Stimulated activated CD8-positive, alpha-beta memory T cell treated with anti-CD3 and anti-CD28 coated beads, Interleukin-15, amount 100 ng/mL, for 48 hours (primary cell): Measurements from ENCODE around the gene MBD3L3.
A peak's percentile ranks its signal among the peaks of the same experiment; 100 is the strongest.
"Not testable (repeated sequence)": the region's sequence is repeated elsewhere in the genome, so short reads cannot be mapped to it uniquely, and the experiment has no call there.

ENCODE experiments used
- DNase-seq, 2 donors: peaks; one replicate each; pipeline ENCODE4 v3.0.0-alpha.2; 2020; ENCODE audit warnings: low read depth in 2 of 2

MBD3L3 gene

DNA sequence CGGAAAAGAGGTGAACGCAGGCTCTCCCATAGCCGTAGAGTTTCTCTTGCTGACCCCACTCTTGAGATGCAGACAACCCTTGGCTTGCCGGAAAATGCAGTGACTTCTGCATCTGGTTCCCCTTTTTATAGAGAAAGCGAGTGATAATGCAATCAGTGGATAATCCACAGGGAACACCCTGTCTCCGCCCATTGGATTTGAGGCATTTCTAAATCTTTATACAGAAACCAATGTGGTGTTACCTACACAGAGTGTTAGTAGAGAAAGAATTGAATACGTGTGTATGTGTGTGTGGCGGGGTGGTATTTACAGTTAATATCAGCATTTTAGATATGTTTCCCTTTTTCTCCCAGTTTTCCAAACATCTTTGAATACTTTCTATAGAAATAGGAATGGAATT, at the start of gene MBD3L3:
TSS of gene MBD3L3 (minus strand) at position 101 of the 400 bp plus-strand sequence. CDS start at position 30, 71 bp downstream.
- DNase-seq: not testable (repeated sequence)

DNA sequence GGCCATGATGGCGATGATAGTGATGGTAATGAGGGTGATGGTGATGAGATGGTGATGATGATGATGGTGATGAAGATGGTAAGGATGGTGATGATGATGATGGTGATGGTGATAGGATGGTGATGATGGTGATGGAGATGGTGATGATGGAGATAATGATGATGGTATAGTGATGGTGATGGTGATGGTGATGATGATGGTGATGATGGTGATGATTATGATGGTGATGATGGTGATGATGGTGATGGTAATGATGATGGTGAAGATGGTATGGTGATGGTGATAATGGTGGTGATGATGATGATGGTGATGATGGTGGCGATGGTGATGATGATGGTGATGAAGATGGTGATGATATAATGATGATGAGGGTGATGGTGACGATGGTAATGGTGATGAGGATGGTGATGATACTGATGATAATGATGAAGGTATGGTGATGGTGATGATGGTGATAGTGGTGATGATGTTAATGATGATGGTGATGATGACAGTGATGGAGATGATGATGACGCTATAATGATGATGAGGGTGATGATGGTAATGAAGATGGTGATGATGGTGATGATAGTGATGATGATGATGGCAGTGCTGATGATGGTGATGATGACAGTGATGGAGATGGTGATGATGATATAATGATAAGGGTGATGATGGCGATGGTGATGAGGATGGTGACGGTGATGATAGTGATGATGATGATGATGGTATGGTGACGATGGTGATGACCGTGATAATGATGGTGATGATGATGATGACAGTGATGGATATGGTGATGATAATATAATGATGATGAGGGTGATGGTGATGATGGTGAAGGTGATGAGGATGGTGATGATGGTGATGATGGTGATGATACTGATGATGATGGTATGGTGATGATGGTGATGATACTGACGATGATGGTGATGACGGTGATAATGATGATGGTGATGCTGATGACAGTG, 48.5 kb upstream of the MBD3L3 start:
- no peak for DNase-seq

DNA sequence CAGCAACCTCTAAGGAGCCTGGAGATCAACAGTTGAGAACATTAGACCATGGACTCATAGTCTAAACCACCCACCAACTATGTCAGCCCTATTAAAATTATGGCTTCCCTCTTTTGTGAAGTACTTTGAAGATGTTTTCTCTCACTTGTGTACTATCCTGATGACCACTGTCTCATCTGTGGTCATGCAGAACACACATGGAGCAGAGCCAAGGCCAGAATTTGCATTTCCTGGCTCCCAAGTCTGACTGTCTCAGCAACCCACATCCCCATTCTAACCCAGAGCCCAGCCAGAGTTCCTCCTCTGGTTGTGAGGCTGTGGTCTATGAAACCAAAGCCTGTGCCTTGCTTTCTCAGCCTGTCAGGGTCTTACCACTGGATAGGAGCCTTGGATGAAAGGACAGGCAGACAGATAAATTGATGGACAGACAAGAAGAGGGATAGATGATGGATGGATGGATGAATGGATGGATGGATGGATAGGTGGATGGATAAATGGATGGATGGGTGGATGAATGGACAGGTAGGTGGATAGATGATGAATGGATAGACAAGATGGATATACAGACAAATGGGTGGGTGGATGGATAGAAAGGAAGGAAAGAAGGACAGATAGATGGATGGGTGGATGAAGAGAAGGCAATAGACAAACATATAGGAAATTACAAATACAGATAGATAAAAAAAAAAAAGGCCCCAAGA, 46.4 kb upstream of the MBD3L3 start:
- no peak for DNase-seq

DNA sequence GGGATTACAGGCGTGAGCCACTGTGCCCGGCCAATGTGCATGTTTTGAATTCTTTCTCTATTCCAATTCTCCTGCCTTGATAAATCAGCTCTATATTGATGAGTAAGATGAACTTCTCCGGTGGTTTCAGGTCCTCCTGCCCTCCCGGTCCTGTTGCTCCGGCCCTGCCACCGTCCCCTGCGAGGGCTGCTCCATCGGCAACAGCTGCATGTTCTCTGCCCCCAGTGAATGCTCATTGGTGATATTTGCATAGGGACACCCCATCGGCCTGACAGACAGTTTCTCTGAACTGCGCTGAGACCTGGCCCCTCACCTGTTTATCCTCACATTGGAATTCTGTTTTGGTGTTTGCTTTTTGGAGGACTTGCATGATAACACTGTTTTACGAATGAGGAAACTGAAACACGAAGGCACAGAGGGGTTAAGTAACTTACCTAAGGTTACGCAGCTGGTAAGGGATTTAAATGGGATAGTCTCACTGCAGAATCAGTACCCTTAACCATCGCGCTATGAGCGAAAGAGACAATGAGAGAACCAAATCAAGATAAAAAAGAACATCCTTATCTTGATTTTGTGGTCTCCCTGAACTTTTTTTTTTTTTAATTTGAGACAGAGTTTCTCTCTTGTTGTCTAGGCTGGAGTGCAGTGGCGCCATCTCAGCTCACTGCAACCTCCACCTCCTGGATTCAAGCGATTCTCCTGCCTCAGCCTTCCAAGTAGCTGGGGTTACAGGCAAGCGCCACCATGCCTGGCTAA, 43.2 kb upstream of the MBD3L3 start:
- no peak for DNase-seq

DNA sequence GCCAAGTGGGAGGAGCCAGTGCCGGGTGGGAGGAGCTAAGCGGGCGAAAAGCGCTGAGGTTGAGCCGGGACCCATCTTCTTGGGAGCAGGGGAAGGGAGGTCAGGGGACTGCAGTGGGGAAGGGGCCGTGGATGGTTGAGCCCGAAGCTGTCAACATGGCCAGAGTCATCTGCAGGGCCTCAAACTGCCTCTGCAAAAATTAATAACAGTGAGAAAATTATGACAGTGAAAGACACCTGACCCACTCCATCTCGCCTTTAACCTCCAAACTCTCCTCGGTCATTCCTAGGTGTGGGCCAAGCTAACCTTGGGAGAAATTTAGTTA, 41.1 kb upstream of the MBD3L3 start:
- no peak for DNase-seq

DNA sequence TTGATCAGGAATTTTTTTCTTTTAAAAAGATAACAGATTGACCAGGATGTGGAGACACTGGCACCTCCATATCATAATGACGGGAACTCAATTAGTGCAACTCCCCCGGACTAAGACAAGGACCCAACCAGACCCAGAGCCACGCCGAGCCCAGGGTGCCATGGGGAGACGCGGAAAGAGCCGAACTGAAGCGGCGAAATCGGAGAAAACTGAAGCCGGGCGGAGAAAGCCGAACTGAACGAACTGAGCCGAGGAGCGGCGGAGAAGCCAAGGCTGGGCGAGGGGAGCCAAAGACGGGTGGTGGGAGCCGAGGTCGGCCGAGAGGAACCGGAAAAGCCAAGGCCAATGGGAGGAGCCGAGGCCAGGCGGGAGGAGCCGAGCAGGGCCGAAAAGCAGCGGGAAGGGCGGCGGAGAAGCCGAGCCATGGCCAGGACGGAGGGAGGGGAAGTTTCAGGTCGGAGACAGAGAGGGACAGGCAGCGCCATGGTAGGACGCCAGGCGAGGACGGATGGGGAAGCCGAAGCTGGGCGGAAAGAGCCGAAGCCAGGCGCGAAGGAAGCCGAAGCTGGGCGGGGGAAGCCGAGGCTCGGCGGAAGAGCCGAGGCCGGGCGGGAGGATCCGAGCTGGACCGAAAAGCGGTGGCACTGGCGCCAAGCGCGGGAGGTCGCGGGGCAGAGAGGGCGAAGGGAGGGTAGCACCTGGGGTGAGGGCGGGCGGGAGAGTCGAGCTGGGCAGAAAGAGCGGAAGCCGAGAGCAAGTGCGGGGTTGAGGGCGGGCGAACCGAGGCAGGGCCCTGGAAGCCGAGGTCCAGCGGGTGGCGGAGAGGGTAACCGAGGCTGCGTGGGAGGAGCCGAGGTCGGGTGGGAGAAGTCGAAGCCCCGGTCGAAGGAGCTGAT, 40.5 kb upstream of the MBD3L3 start:
- DNase-seq: peak; percentile 82 to 88

DNA sequence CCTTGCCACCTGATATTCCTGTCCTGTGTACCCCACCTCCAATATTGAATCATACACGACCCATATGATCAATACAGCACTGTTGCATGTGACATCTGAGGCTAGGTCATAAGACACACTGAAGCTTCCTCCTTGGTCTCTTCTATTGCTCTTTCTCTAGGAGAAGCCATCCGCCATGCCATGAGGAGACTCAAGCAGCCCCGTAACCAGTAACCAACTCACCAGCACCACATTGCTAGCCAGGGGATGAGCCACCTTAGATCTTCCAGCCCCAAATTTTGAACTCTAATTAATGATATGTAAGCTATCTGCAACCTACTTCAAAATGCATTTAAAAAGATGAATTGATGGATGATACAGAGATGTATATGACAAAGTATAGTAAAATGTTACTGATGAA, 39.6 kb upstream of the MBD3L3 start:
- DNase-seq: no peak

DNA sequence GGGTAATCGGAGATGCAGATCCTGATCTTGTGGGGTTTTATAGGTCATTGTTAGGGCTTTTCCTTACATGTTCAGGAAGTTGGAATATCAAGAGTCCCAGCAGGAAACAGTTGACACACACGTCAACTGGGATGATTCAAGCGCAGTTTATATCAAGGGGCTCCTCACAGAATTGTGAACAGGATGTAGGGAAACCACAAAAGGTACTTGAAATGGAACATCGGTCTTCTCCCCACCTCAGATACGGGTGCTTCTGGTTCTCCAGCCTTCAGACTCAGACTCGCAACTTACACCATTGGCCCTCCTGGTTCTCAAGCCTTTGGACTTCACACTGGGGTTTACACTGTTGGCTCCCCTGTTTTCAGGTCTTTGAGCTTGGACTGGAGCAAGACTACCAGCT, 30.5 kb upstream of the MBD3L3 start:
- no peak for DNase-seq

DNA sequence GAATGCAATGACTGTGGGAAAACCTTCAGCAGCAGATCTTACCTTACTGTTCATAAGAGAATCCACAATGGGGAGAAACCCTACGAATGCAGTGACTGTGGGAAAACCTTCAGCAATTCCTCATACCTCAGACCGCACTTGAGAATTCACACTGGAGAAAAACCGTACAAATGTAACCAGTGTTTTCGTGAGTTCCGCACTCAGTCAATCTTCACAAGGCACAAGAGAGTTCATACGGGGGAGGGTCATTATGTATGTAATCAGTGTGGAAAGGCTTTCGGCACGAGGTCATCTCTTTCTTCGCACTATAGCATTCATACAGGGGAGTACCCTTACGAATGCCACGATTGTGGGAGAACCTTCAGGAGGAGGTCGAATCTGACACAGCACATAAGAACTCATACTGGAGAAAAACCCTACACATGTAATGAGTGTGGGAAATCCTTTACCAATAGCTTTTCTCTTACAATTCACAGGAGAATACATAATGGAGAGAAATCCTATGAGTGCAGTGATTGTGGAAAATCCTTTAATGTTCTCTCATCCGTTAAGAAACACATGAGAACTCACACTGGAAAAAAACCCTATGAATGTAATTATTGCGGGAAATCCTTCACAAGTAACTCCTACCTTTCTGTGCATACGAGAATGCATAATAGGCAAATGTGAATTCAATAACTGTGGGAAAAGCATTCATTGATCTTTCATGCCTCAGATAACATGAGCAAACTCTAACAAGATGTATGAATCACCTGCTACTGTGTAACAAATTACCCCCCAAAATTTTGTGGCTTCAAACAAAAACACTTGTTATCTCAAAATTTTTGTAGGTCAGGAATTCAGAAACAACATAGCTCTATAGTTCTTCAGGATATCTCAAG, 24.8 kb upstream of the MBD3L3 start:
- DNase-seq: no peak

DNA sequence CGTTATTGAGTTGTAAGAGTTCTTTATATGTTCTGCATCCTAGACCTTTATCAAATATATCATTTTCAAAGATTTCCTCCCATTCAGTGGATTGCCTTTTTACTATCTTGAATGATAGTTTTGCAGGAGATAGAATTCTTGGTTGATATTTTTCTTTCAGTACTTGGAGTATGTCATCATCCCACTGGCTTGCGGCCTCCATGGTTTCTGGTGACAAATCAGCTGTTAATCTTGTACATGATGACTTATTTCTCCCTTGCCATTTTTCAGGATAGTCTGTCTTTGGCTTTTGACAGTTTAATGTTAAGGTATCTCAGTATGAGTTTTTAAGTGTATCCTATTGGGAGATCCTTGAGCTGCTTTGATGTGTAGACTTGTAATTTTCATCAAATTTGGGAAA, 19.5 kb upstream of the MBD3L3 start:
- no peak for DNase-seq

DNA sequence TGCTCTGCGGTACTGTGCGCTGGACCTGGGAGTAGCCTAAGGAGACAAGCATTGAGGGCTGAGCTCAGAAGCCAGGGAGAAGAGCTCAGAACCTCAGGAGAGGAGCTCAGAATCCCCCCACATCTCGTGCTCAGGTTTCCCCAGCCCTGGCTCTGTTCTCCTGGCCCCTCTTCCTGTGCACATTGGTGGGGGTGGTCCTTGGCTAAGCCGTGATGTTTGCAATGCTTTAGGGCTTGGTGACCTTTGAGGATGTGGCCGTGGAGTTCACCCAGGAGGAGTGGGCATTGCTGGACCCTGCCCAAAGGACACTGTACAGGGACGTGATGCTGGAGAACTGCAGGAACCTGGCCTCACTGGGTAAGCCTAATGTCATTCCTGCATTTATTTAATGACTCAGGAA, 17.7 kb upstream of the MBD3L3 start:
- no peak for DNase-seq

DNA sequence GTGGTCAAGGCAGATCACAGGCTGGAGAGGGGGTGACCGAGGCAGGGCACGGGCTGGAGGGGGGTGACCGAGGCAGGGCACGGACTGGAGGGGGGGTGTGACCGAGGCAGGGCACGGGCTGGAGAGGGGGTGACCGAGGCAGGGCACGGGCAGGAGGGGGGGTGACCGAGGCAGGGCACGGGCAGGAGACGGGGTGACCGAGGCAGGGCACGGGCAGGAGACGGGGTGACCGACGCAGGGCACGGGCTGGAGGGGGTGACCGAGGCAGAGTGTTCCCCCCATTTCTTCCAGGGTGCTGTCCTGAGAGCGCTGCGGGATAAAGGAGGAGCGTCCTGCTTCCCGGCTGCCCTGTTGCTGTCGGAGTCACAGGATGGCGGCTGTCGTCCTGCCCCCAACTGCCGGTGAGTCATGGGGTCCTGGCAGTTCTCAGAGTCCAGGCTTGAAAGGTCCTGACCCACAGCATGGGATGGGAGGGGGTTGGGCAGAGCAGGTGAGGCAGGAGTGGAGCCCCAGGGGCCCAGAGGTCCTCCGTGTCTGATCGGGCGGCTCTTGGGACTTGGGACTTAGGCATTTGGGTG, 16.3 kb upstream of the MBD3L3 start:
- DNase-seq: no peak

DNA sequence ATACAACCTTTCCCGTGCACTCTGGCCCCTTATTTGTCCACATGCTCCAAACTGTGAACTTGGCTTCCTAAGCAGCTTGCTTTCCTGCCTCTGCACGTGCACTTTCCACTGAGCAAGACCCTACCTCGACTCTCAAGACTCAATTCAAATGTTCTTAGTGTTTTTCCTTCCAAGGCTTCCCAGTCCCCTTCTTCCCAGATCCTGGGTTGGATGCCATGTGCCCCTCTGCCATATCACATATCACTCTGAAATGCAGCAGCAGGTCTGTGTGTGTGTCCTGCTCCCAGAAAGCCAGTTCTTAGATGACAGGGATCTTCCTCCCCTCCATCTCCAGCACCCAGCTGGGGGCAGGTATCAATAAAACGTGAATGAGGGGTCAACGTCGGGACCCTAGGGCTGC, 14.1 kb upstream of the MBD3L3 start:
- DNase-seq: no peak

DNA sequence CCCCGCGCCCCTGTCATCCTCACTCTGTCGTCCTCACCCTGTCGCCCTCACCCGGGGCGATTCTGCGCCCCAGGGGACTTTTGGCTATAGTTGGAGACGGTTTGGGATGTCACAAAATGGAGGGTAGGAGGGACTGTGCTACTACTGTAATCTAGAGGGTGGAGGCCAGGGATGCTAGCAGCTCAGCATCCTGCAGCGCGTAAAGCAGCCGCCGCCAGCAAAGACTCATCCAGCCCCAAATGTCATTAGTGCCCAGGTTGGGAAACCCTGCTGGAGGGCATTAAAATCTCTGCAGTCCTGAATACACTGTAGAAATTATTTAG, 11.4 kb upstream of the MBD3L3 start:
- DNase-seq: no peak

DNA sequence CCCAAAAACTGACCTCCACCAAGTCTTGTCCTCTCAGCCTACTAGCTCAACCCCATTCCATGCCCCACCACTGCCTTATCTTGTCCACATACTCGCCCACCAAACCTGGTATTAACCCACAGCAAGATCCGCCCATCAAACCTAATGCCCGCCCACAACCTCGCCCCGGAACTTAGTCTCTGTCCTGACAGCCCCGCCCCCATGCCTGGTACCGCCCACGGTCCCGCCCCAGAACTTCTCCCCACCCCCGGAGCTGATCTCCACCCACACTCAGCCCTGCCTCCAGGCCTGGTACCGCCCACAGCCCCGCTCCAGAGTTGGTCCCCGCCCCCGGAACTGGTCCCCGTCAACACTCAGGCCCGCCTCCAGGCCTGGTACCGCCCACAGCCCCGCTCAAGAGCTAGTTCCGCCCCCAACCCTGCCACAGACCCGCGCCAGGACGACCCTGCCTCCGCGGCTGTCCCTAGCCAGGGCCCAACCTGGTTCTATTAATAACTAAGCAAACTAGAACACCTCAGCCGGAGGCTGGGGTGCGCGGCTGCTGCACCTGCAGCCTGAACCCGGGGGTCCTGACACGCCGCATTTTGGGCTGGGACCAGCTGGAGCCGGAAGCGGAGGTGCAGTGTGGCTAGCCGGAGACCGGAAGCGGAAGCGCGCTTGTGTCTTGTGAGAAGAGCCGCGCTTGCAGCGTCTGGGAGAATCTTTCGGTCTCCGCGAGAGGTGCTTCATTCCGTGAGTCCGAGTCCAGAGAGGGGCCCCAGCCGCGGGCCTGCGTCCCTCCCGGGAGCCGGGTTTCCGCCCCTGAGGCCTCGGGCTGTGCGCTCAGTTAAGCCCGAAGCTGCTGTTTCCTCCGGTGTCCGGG, 10.8 kb upstream of the MBD3L3 start, which contains the start of gene ZNF557:
TSS of gene ZNF557 (plus strand) at position 662 of the 862 bp plus-strand sequence. CDS start 5,372 bp downstream, outside the sequence.
- DNase-seq: peak; percentile 95 to 96

DNA sequence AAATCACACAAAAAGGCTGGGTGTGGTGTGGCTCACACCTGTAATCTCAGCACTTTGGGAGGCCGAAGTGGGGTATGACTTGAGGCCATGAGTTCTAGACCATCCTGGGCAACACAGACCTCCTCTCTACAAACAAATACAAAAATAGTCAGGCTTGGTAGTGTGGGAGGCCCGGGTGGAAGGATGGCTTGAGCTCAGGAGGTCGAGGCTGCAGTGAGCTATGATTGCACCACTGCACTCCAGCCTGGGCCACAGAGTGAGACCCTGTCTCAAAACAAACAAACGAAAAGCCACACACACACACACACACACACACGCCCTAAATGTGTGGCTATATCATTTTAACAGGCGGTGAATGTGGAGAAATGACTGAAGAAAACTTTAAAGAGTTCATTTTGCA, 10.1 kb upstream of the MBD3L3 start:
- DNase-seq: no peak

DNA sequence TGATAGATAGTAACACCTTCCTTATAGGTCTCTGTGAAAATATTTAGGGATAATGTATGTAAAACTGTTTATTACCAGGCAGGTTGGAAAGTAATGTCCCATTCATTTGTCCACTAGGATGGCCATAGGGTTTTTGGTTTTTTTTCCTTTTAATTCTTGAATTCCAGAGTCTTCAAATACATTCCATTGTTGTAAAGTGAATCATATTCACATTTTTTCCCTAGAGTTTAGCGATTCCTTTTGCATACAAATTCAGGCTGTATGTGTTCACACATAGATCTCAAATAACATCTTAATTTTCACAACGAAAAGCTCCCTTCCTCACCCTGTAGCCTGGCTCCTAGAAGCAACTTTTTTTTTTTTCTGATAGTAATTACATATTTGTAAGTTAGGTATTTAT, 9.2 kb upstream of the MBD3L3 start:
- no peak for DNase-seq

DNA sequence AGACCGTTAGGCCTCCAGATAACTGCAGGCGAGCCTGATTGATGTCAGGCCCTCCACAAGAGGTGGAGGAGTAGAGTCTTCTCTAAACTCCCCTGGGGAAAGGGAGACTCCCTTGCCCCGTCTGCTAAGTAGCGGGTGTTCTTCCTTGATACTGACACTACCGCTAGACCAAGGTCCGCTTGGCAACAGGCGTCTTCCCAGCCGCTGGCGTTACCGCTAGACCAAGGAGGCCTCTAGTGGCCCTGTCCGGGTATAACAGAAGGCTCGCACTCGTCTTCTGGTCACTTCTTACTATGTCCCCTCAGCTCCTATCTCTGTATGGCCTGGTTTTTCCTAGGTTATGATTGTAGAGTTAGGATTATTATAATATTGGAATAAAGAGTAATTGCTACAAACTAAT, 8.6 kb upstream of the MBD3L3 start:
- DNase-seq: not testable (repeated sequence)

DNA sequence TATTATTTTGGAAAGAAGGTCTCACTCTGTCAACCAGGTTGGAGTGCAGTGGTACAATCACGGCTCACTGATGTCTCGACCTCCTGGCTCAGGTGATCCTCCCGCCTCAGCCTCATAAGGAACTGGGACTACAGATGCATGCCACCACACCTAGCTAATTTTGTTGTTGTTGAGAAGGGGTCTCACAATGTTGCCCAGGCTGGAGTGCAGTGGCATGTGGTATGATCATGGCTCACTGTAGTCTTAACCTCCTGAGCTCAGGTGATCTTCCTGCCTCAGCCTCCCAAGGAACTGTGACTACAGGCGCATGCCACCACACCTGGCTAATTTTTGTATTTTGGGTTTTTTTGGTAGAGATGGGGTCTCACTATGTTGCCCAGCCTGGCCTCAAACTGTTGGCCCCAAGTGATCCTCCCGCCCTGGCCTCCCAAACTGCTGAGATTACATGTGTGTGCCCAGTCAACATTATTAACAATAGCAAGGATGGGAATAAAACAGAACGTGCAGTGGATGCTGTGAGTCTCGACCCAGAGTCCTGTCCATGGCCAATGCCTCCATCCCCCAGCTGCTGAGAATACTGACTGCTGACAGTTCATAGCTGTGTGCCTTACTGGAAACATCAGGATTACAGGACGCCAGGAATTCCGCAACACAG, 5.4 kb upstream of the MBD3L3 start:
- DNase-seq: no peak
